Prostate gland (tissue), 2 donors: ENCODE data around the gene XK.

Experiments
- POLR2A ChIP-seq: fragments of 450-650 bp; IDR thresholded peaks from one replicate; pipeline ENCODE4 v1.6.1; 2016; ENCODE audit warnings: antibody characterized with exemption, mild to moderate bottlenecking
- TF ChIP-seq, protein P1 (sequence below), 4 experiments: fragments of 200-600 bp in 2 of 4; fragments of 450-650 bp in 2 of 4; sonication (generic) in 2 of 4; IDR thresholded peaks; 1 replicate in 3 of 4; 2 replicates in 1 of 4; pipeline ENCODE4 v1.5.1; 2016 to 2019; ENCODE audit warnings: antibody characterized with exemption in 4 of 4, mild to moderate bottlenecking in 2 of 4, moderate library complexity in 2 of 4

GRCh38 chrX:37672563-37672962, 13.0 kb upstream of the XK start:
- TF ChIP-seq POLR2A = no peak
- TF ChIP-seq, protein P1, sequence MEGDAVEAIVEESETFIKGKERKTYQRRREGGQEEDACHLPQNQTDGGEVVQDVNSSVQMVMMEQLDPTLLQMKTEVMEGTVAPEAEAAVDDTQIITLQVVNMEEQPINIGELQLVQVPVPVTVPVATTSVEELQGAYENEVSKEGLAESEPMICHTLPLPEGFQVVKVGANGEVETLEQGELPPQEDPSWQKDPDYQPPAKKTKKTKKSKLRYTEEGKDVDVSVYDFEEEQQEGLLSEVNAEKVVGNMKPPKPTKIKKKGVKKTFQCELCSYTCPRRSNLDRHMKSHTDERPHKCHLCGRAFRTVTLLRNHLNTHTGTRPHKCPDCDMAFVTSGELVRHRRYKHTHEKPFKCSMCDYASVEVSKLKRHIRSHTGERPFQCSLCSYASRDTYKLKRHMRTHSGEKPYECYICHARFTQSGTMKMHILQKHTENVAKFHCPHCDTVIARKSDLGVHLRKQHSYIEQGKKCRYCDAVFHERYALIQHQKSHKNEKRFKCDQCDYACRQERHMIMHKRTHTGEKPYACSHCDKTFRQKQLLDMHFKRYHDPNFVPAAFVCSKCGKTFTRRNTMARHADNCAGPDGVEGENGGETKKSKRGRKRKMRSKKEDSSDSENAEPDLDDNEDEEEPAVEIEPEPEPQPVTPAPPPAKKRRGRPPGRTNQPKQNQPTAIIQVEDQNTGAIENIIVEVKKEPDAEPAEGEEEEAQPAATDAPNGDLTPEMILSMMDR (IDR thresholded peaks at IDR 0.05) = no peak
